GM12892 (cell line): ENCODE results near the gene HYOU1.

ENCODE experiments used
- POLR2A ChIP-seq: IDR thresholded peaks from 2 replicates; pipeline ENCODE4 v1.6.1; 2011; ENCODE audit warnings: low read depth, low read length, control low read depth
- POLR2AphosphoS5 ChIP-seq: IDR thresholded peaks from 2 replicates; pipeline ENCODE4 v1.6.1; 2011; ENCODE audit warnings: low read depth, low read length, control low read depth

- TF ChIP-seq POLR2AphosphoS5 (no peak), POLR2A (no peak)
These were observed 24.8 kb upstream of the HYOU1 start for GRCh38 chr11:119081682-119082260.
